Endothelial cell of umbilical vein (primary cell): Measurements from ENCODE around the gene CACNA1B.

Experiments
- CTCF ChIP-seq, 2 donors: IDR thresholded peaks; 1 replicate in 1 of 2; 2 replicates in 1 of 2; pipeline ENCODE4 v1.5.1; 2011; ENCODE audit warnings: low read length in 2 of 2, mild to moderate bottlenecking in 2 of 2, moderate library complexity in 2 of 2, control low read depth in 1 of 2, inconsistent platforms in 1 of 2, low read depth in 1 of 2; ENCODE audit not compliant: insufficient read depth in 1 of 2; ENCODE audit errors: extremely low read depth in 1 of 2
- EZH2 ChIP-seq: IDR thresholded peaks from 2 replicates; pipeline ENCODE4 v1.6.1; 2012; ENCODE audit warnings: borderline replicate concordance, low read depth, mild to moderate bottlenecking, moderate library complexity, low read length, inconsistent platforms; ENCODE audit not compliant: severe bottlenecking
- GATA2 ChIP-seq: IDR thresholded peaks from 2 replicates; pipeline ENCODE4 v1.7.0; 2011; ENCODE audit warnings: low read depth, mild to moderate bottlenecking, moderate library complexity, mixed read lengths, low read length; ENCODE audit not compliant: insufficient read length, insufficient read depth
- JUN ChIP-seq: IDR thresholded peaks from 2 replicates; pipeline ENCODE4 v1.6.1; 2011; ENCODE audit warnings: borderline replicate concordance, low read depth; ENCODE audit not compliant: insufficient read length, insufficient read depth
- MAX ChIP-seq: IDR thresholded peaks from 2 replicates; pipeline ENCODE4 v1.6.1; 2011; ENCODE audit not compliant: insufficient read depth, insufficient read length
- MYC ChIP-seq: IDR thresholded peaks from one replicate; pipeline ENCODE4 v1.6.1; 2011; ENCODE audit warnings: mild to moderate bottlenecking, low read depth, low read length
- POLR2A ChIP-seq: IDR thresholded peaks from 2 replicates; pipeline ENCODE4 v1.6.1; 2012; ENCODE audit warnings: low read depth, mild to moderate bottlenecking, control low read depth, low read length
- POLR2AphosphoS5 ChIP-seq: IDR thresholded peaks from 2 replicates; pipeline ENCODE4 v1.6.1; 2012; ENCODE audit warnings: low read depth, mild to moderate bottlenecking, control low read depth, low read length, moderate library complexity; ENCODE audit not compliant: insufficient read depth

GRCh38 chr9:138065287-138065686 is 187.7 kb downstream of the CACNA1B start:
- TF ChIP-seq EZH2: no peak
- TF ChIP-seq CTCF (IDR thresholded peaks at IDR 0.05; ENCODE audit: extremely low read depth in 1 of 2, insufficient read depth in 1 of 2, low read depth in 1 of 2, low read length in 2 of 2): no peak
- no peak for TF ChIP-seq POLR2AphosphoS5
- TF ChIP-seq MAX: no peak
- no peak for TF ChIP-seq POLR2A
- TF ChIP-seq JUN: no peak
- TF ChIP-seq MYC: no peak
- no peak for TF ChIP-seq GATA2
